ENCODE data around the gene ABHD16A. TPM values are rescaled to one million over a fixed set of nuclear protein-coding genes. Genes with fewer than 3 reads are reported as not detected.

ABHD16A gene
- total and polyA plus RNA-seq, 2 of the 13 experiments (the other 11 are each of a cell fraction or from before 2014, with no cell fraction given), result 43.5 to 45.4 TPM

GRCh38 chr6:31702819-31703716 lies at the start of gene ABHD16A (continued):
- TF ChIP-seq MXD1 (CRISPR knock-in tag; IDR thresholded peaks at IDR 0.05) (peak; percentile 71; the same call in 1 of the 2 replicates), MEF2D (CRISPR knock-in tag; IDR thresholded peaks at IDR 0.05) (no peak; the same call in 1 of the 2 replicates), FOXK1 (CRISPR knock-in tag; IDR thresholded peaks at IDR 0.05; ENCODE audit: borderline replicate concordance, low read depth) (peak; percentile 90), ARID4A (CRISPR knock-in tag; IDR thresholded peaks at IDR 0.05; ENCODE audit: borderline replicate concordance) (peak; percentile 92), SIX4 (CRISPR knock-in tag; IDR thresholded peaks at IDR 0.05) (peak; percentile 63), KIAA2018 (CRISPR knock-in tag; IDR thresholded peaks at IDR 0.05; ENCODE audit: borderline replicate concordance) (no peak), POLR2AphosphoS2 (IDR thresholded peaks at IDR 0.05; ENCODE audit: low read depth, low read length) (no peak), ZNF234 (CRISPR knock-in tag; conservative IDR thresholded peaks at IDR 0.05) (peak; percentile 90), KLF9 (CRISPR knock-in tag; IDR thresholded peaks at IDR 0.05; ENCODE audit: low read depth) (peak; percentile 53), ZNF329 (CRISPR knock-in tag; IDR thresholded peaks at IDR 0.05; ENCODE audit: low read depth) (0 out of 2 replicates have a peak, but pooled peaks have one; percentile 68), ZMYM4 (CRISPR knock-in tag; IDR thresholded peaks at IDR 0.05) (peak; percentile 92), ZNF777 (CRISPR knock-in tag; IDR thresholded peaks at IDR 0.05) (no peak), ZFP1 (CRISPR knock-in tag; IDR thresholded peaks at IDR 0.05) (peak; percentile 84; the same call in 1 of the 2 replicates), ATM (IDR thresholded peaks at IDR 0.05; ENCODE audit: borderline replicate concordance) (no peak), PPARG (CRISPR knock-in tag; conservative IDR thresholded peaks at IDR 0.05) (peak; percentile 65; the same call in 1 of the 2 replicates), ZNF557 (CRISPR knock-in tag; IDR thresholded peaks at IDR 0.05) (no peak), ZNF615 (CRISPR knock-in tag; IDR thresholded peaks at IDR 0.05; ENCODE audit: borderline replicate concordance) (peak; percentile 86)
